ENCODE measurements around the gene CELF2. TPM values are rescaled to one million over a fixed set of nuclear protein-coding genes. Genes with fewer than 3 reads are reported as not detected.

The CELF2 gene
- total RNA-seq, 4 donors from 2014 or later = 27.0 to 44.1 (median 31.3) TPM

GRCh38 chr10:11367505-11367904 is 349.8 kb downstream of the CELF2 start:
- 93 to 94% methylated on average over 3 to 9 of the region's 9 CpGs for WGBS, 2 donors (ENCODE audit: low coverage in 1 of 2)
- no peaks in the 10 kb centered on the region for H3K9me3 ChIP-seq
- no peak overlapping the region for H3K4me3 ChIP-seq
- H3K4me1 ChIP-seq = no peaks in the 10 kb centered on the region
- TF ChIP-seq POLR2AphosphoS5 (IDR thresholded peaks at IDR 0.05) (no peak), EP300 (IDR thresholded peaks at IDR 0.05; ENCODE audit: low read depth) (no peak), CTCF (IDR thresholded peaks at IDR 0.05) (no peak), POLR2A (IDR thresholded peaks at IDR 0.05) (no peak)
- H3K36me3 ChIP-seq = no peaks in the 10 kb centered on the region
- intact Hi-C loops (cut with DNase I; ENCODE audit: low total_unique reads) = no loop called here
- no peak overlapping the region for H3K27ac ChIP-seq
- DNase-seq = no peak
- in situ Hi-C loops (cut with MboI; ENCODE audit: low pct_ligation_motif_present in 1 of 4, low pct_unique_long_range_greater_than_20kb in 1 of 4, low sequenced_read_pairs in 3 of 4) = no loop called here
- no peaks in the 10 kb centered on the region for H3K27me3 ChIP-seq

- no peaks in the 10 kb centered on the region for H3K36me3 ChIP-seq
- H3K4me1 ChIP-seq = no peaks in the 10 kb centered on the region
- no peak for DNase-seq
- 61 to 76% methylated on average over 9 to 11 of the region's 11 CpGs for WGBS, 2 donors (ENCODE audit: low coverage in 1 of 2)
- TF ChIP-seq CTCF (IDR thresholded peaks at IDR 0.05) (no peak), POLR2A (IDR thresholded peaks at IDR 0.05) (no peak), POLR2AphosphoS5 (IDR thresholded peaks at IDR 0.05) (no peak), EP300 (IDR thresholded peaks at IDR 0.05; ENCODE audit: low read depth) (no peak)
- H3K27ac ChIP-seq = no peak overlapping the region
- H3K4me3 ChIP-seq = no peak overlapping the region
- intact Hi-C loops (cut with DNase I; ENCODE audit: low total_unique reads) (no loop called here), in situ Hi-C loops (cut with MboI; ENCODE audit: low pct_ligation_motif_present in 1 of 4, low pct_unique_long_range_greater_than_20kb in 1 of 4, low sequenced_read_pairs in 3 of 4) (no loop called here)
- no peaks in the 10 kb centered on the region for H3K9me3 ChIP-seq
- H3K27me3 ChIP-seq = no peaks in the 10 kb centered on the region
Observed at GRCh38 chr10:11373717-11374171, 356.1 kb downstream of the CELF2 start.

- Histone ChIP-seq H3K27me3 (no peaks in the 10 kb centered on the region), H3K4me1 (no peaks in the 10 kb centered on the region), H3K9me3 (no peaks in the 10 kb centered on the region), H3K27ac (no peak overlapping the region), H3K4me3 (no peak overlapping the region), H3K36me3 (no peaks in the 10 kb centered on the region)
- TF ChIP-seq CTCF (IDR thresholded peaks at IDR 0.05) = no peak
- no peak for TF ChIP-seq POLR2A (IDR thresholded peaks at IDR 0.05)
- TF ChIP-seq POLR2AphosphoS5 (IDR thresholded peaks at IDR 0.05) = no peak
- no peak for TF ChIP-seq EP300 (IDR thresholded peaks at IDR 0.05; ENCODE audit: low read depth)
- WGBS, 2 donors (ENCODE audit: low coverage in 1 of 2) = 86% methylated on average over 3 of the region's 3 CpGs; no CpG with 5 or more reads in 1 of the 2 donors
- no peak for DNase-seq
- in situ Hi-C loops (cut with MboI; ENCODE audit: low pct_ligation_motif_present in 1 of 4, low pct_unique_long_range_greater_than_20kb in 1 of 4, low sequenced_read_pairs in 3 of 4) = no loop called here
- intact Hi-C loops (cut with DNase I; ENCODE audit: low total_unique reads) = no loop called here
Observed at GRCh38 chr10:11377267-11377666, 359.6 kb downstream of the CELF2 start.

GRCh38 chr10:11378835-11379234 is 361.2 kb downstream of the CELF2 start:
- Histone ChIP-seq H3K4me1 (no peaks in the 10 kb centered on the region), H3K4me3 (no peak overlapping the region), H3K36me3 (no peaks in the 10 kb centered on the region), H3K27ac (no peak overlapping the region), H3K27me3 (no peaks in the 10 kb centered on the region), H3K9me3 (no peaks in the 10 kb centered on the region)
- in situ Hi-C loops (cut with MboI; ENCODE audit: low pct_ligation_motif_present in 1 of 4, low pct_unique_long_range_greater_than_20kb in 1 of 4, low sequenced_read_pairs in 3 of 4) = no loop called here
- intact Hi-C loops (cut with DNase I; ENCODE audit: low total_unique reads) = no loop called here
- WGBS, 2 donors (ENCODE audit: low coverage in 1 of 2) = 51% methylated on average over 6 of the region's 6 CpGs; no CpG with 5 or more reads in 1 of the 2 donors
- TF ChIP-seq POLR2A (IDR thresholded peaks at IDR 0.05) (no peak), EP300 (IDR thresholded peaks at IDR 0.05; ENCODE audit: low read depth) (no peak)
- no peak for DNase-seq

- no peaks in the 10 kb centered on the region for H3K36me3 ChIP-seq
- no peak for DNase-seq
- H3K27me3 ChIP-seq = no peaks in the 10 kb centered on the region
- WGBS, 2 donors (ENCODE audit: low coverage in 1 of 2) = 91% methylated on average over 17 of the region's 17 CpGs; no CpG with 5 or more reads in 1 of the 2 donors
- in situ Hi-C loops (cut with MboI; ENCODE audit: low pct_ligation_motif_present in 1 of 4, low pct_unique_long_range_greater_than_20kb in 1 of 4, low sequenced_read_pairs in 3 of 4) = no loop called here
- H3K9me3 ChIP-seq = no peaks in the 10 kb centered on the region
- no peaks in the 10 kb centered on the region for H3K4me1 ChIP-seq
- TF ChIP-seq EP300 (IDR thresholded peaks at IDR 0.05; ENCODE audit: low read depth) = no peak
- TF ChIP-seq POLR2AphosphoS5 (IDR thresholded peaks at IDR 0.05) = no peak
- no peak for TF ChIP-seq POLR2A (IDR thresholded peaks at IDR 0.05)
- no peak for TF ChIP-seq CTCF (IDR thresholded peaks at IDR 0.05)
- intact Hi-C loops (cut with DNase I; ENCODE audit: low total_unique reads) = no loop called here
- H3K4me3 ChIP-seq = no peak overlapping the region
- no peak overlapping the region for H3K27ac ChIP-seq
Observed at GRCh38 chr10:11379771-11380170, 362.1 kb downstream of the CELF2 start.
